ENCODE measurements around the gene SIRT1.
"Not testable (repeated sequence)": the region's sequence is repeated elsewhere in the genome, so short reads cannot be mapped to it uniquely, and the experiment has no call there.

SIRT1 gene

GRCh38 chr10:67884313-67884841, at the start of gene SIRT1:
Gene SIRT1, plus strand, starts transcription at chr10:67884656. Its CDS starts 66 bp downstream, at chr10:67884722.
- peaks cover 22% of the 10 kb centered on the region for H3K4me1 Mint-ChIP-seq (ENCODE audit: low read depth)
- H3K36me3 Mint-ChIP-seq (ENCODE audit: low read depth) = peaks cover 45% of the 10 kb centered on the region
- H3K9me3 Mint-ChIP-seq = no peaks in the 10 kb centered on the region
- peak within 1 kb of the TSS; percentile 96 for H3K27ac Mint-ChIP-seq
- H3K4me3 Mint-ChIP-seq = peak within 1 kb of the TSS; percentile 92
- H3K27me3 Mint-ChIP-seq = no peaks in the 10 kb centered on the region
- intact Hi-C loops (cut with micrococcal nuclease) = loop anchor here (1.0 to 2.0 kb wide), 2 partner anchors 20 to 36 kb away; no protein-coding TSS in a partner anchor

DNA sequence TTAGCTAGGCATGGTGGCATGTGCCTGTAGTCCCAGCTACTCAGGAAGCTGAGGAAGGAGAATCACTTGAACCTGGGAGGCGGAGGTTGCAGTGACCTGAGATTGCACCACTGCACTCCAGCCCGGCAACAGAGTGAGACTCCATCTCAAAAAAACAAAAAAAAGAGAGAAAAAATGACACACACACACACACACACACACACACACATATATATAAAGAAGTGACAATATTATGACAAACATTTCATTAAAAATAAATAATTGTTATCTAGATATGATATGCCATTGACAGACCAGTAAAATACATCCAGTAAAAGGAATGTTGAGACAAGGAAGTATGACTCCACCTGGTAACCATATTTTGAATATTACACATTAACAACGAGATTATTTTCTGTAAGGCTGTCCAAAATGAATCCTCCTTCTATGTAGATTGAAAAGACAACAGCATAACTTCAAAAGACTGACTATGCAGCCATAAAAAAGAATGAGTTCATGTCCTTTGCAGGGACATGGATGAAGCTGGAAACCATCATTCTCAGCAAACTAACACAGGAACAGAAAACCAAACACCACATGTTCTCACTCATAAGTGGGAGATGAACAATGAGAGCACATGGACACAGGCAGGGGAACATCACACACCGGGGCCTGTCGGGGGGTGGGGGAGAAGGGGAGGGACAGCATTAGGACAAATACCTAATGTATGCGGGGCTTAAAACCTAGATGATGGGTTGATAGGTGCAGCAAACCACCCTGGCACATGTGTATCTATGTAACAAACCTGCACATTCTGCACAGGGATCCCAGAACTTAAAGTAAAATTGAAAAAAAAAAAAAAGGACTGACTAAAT, 48.7 kb upstream of the SIRT1 start:
- H3K9me3 Mint-ChIP-seq; H3K4me1 Mint-ChIP-seq (ENCODE audit: low read depth); H3K36me3 Mint-ChIP-seq (ENCODE audit: low read depth); H3K4me3 Mint-ChIP-seq; H3K27me3 Mint-ChIP-seq; intact Hi-C loops (cut with micrococcal nuclease): not testable (repeated sequence)
- peak overlapping the region; percentile 51 for H3K27ac Mint-ChIP-seq

DNA sequence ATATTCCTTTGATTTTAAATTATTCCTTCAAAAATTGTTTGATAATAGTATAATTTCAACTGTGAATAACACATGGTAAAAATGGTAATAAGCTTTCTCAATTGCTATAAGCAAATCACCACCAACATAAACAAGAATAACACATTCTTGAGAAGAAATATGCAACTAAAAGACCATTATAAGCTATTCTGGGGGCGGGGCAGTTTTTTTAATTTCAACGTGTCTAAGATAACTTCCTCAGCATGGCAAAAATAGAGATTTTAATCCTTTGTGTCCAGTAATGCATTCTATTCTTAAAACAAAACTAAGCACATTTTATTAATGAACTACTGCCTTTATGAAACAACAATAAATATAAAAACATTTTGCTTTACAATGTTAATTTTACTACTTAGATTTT, 48.0 kb upstream of the SIRT1 start:
- H3K4me1 Mint-ChIP-seq (ENCODE audit: low read depth) = peaks cover 14% of the 10 kb centered on the region
- H3K27ac Mint-ChIP-seq = no peak overlapping the region
- intact Hi-C loops (cut with micrococcal nuclease) = no loop called here
- H3K4me3 Mint-ChIP-seq = no peak overlapping the region
- H3K36me3 Mint-ChIP-seq (ENCODE audit: low read depth) = no peaks in the 10 kb centered on the region
- H3K9me3 Mint-ChIP-seq = peaks cover 8% of the 10 kb centered on the region
- H3K27me3 Mint-ChIP-seq = no peaks in the 10 kb centered on the region

DNA sequence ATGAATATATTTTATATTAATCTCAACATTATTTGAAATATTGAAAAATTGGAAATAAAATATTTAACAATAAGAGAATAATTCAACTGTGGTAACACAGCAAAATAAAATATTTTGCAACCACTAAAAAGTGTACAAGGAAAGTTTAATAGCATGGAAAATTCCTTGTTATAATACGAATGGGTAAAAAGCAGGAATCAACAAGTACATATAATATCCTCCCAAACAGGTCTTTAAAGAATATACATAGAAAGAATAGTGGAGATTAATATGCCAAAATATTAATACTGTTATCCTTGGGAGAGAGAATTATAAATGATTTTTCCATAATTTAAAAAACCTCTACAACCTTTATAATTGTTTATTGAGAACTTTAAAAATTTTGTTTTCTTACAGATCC, 47.5 kb upstream of the SIRT1 start:
- no peak overlapping the region for H3K4me3 Mint-ChIP-seq
- intact Hi-C loops (cut with micrococcal nuclease) = no loop called here
- H3K36me3 Mint-ChIP-seq (ENCODE audit: low read depth) = no peaks in the 10 kb centered on the region
- H3K27ac Mint-ChIP-seq = no peak overlapping the region
- H3K27me3 Mint-ChIP-seq = no peaks in the 10 kb centered on the region
- peaks cover 13% of the 10 kb centered on the region for H3K9me3 Mint-ChIP-seq
- peaks cover 19% of the 10 kb centered on the region for H3K4me1 Mint-ChIP-seq (ENCODE audit: low read depth)

DNA sequence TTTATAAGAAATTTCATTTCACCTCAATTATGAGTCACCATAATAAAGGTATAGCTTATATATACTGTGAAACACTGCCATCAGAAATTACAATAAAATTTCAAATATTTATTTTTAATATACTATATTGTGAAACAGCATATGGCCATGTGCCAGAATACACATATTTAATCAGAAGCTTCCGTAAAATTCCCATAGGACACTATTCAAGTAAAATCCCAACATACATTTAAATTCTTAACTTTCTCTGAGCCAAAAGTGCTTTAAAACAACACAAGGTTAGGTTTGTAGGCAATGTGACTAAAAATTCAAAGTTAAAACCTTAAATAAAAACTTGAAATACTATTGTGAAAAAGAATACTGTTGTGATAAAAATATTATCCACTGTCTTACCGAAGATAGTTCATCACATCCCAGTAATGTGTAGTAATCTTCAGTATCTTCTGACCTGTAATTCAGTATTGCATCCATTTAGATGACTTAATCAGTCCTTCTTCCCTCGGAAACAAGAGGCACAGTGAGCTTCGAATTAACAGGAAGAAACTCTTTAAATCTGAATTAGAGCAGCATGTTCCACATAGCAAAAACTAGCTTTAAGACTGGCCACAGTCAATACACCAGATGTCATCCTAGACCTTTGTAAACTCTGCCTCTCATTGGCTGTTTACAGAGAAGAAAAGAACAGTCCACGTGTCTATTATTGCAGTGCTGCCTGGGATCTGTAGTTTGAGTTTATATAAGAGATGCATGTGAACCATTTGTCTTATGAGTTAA, 46.7 kb upstream of the SIRT1 start, which contains the start of gene DNAJC12:
DNAJC12 (minus strand) TSS at position 648 of the 774 bp plus-strand sequence; CDS start at position 471, 177 bp downstream.
- Mint-ChIP-seq H3K9me3 (peaks cover 15% of the 10 kb centered on the region), H3K36me3 (ENCODE audit: low read depth) (no peaks in the 10 kb centered on the region), H3K27me3 (no peaks in the 10 kb centered on the region), H3K4me3 (no peak within 1 kb of the TSS), H3K4me1 (ENCODE audit: low read depth) (peaks cover 24% of the 10 kb centered on the region), H3K27ac (no peak within 1 kb of the TSS)
- intact Hi-C loops (cut with micrococcal nuclease) = no loop called here

GRCh38 chr10:67839511-67839910, 44.9 kb upstream of the SIRT1 start:
- intact Hi-C loops (cut with micrococcal nuclease); H3K27me3 Mint-ChIP-seq; H3K27ac Mint-ChIP-seq; H3K4me3 Mint-ChIP-seq; H3K36me3 Mint-ChIP-seq (ENCODE audit: low read depth): not testable (repeated sequence)
- H3K4me1 Mint-ChIP-seq (ENCODE audit: low read depth) = peaks cover 30% of the 10 kb centered on the region
- H3K9me3 Mint-ChIP-seq = peaks cover 21% of the 10 kb centered on the region

DNA sequence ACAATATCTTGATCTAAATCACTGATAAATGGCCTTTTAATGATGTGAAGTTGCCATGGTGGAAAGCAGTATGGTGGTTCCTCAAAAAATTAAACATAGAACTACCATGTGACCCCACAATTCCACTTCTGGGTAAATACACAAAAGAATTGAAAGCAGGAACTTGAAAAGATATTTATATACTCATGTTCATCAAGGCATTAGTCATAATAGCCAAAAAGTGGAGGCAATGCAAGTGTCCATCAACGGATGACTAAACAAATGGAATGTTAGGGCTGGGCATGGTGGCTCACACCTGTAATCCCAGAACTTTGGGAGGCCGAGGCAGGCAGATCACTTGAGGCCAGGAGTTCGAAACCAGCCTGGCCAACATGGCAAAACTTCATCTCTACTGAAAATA, 44.5 kb upstream of the SIRT1 start:
- peak overlapping the region; percentile 53 for H3K27ac Mint-ChIP-seq
- H3K9me3 Mint-ChIP-seq = peaks cover 24% of the 10 kb centered on the region
- intact Hi-C loops (cut with micrococcal nuclease) = loop anchor here (5.0 kb wide), 1 partner anchor 48 kb away; no protein-coding TSS in a partner anchor
- H3K27me3 Mint-ChIP-seq = no peaks in the 10 kb centered on the region
- no peak overlapping the region for H3K4me3 Mint-ChIP-seq
- no peaks in the 10 kb centered on the region for H3K36me3 Mint-ChIP-seq (ENCODE audit: low read depth)
- peaks cover 30% of the 10 kb centered on the region for H3K4me1 Mint-ChIP-seq (ENCODE audit: low read depth)

- no peak overlapping the region for H3K4me3 Mint-ChIP-seq
- H3K27me3 Mint-ChIP-seq = no peaks in the 10 kb centered on the region
- H3K9me3 Mint-ChIP-seq = peaks cover 24% of the 10 kb centered on the region
- no peak overlapping the region for H3K27ac Mint-ChIP-seq
- H3K4me1 Mint-ChIP-seq (ENCODE audit: low read depth) = peaks cover 30% of the 10 kb centered on the region
- no peaks in the 10 kb centered on the region for H3K36me3 Mint-ChIP-seq (ENCODE audit: low read depth)
- intact Hi-C loops (cut with micrococcal nuclease) = loop anchor here (5.0 kb wide), 1 partner anchor 49 kb away; no protein-coding TSS in a partner anchor
Measured at GRCh38 chr10:67841737-67842136, 42.7 kb upstream of the SIRT1 start.

- H3K27me3 Mint-ChIP-seq = no peaks in the 10 kb centered on the region
- no peak overlapping the region for H3K27ac Mint-ChIP-seq
- intact Hi-C loops (cut with micrococcal nuclease) = loop anchor here (5.0 kb wide), 1 partner anchor 51 kb away; no protein-coding TSS in a partner anchor
- peaks cover 30% of the 10 kb centered on the region for H3K4me1 Mint-ChIP-seq (ENCODE audit: low read depth)
- H3K36me3 Mint-ChIP-seq (ENCODE audit: low read depth) = no peaks in the 10 kb centered on the region
- H3K4me3 Mint-ChIP-seq = no peak overlapping the region
- peaks cover 24% of the 10 kb centered on the region for H3K9me3 Mint-ChIP-seq
Measured at GRCh38 chr10:67843284-67843683, 41.2 kb upstream of the SIRT1 start.

DNA sequence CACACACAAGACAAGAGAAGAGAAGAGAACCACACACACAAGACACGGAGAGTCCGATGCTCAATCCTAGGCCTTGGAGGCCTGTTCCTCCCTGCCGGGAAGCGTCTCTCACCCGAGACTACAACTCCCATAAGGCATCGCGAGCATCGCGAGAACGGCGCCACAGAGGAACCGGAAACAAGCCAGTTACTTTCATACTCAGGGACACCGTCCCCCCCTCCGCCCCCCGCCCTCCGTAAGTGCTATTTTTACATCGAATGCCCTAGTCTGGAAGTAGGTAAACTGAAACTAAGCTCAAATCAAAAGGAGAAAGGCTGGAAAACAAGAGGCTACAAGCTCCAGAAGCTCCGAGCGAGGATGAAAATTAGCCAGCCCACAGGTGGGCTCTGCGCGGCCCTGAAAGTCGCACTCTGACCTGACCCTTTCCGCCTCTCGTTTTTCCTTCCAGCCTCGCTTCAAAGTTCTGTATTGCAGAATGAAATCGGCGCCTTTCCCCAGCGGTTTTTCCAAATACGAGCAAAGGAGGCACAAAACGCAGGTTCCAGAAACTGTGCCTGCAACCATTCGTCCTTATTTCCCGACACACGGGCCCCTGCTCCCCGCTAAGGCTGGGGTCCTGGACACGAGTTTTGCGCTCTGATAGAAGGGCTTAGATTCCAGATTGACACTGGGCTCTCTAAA, 35.0 kb upstream of the SIRT1 start:
- peak overlapping the region; percentile 92 for H3K27ac Mint-ChIP-seq
- intact Hi-C loops (cut with micrococcal nuclease) = loop anchor here (2.0 to 10.0 kb wide), 2 partner anchors 35 to 455 kb away; partner anchors contain the start of gene SIRT1
- H3K36me3 Mint-ChIP-seq (ENCODE audit: low read depth) = peaks cover 7% of the 10 kb centered on the region
- H3K27me3 Mint-ChIP-seq = no peaks in the 10 kb centered on the region
- H3K4me3 Mint-ChIP-seq = peak overlapping the region; percentile 80
- peaks cover 3% of the 10 kb centered on the region for H3K9me3 Mint-ChIP-seq
- H3K4me1 Mint-ChIP-seq (ENCODE audit: low read depth) = peaks cover 6% of the 10 kb centered on the region

DNA sequence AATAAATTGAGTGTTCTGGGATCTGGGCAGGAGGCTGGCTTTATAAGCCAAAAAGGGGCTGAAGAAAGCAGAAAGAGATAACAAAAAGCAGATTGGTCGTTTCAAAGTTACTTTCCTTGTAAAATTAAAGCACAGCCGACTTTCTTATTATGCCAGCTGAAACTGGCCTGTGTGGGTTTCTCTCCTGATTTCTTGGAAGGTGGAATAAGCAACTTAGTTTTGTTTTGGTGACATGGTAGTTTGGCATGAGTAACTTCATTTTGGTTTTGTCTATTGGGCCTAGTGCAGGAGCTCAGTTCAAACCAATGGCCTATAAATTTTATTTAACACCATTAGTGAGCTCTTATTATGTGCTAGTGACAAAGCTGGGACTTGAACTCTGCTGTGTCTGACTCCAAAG, 33.3 kb upstream of the SIRT1 start:
- Mint-ChIP-seq H3K27me3 (no peaks in the 10 kb centered on the region), H3K9me3 (no peaks in the 10 kb centered on the region), H3K27ac (no peak overlapping the region), H3K36me3 (ENCODE audit: low read depth) (peaks cover 7% of the 10 kb centered on the region), H3K4me3 (no peak overlapping the region), H3K4me1 (ENCODE audit: low read depth) (peaks cover 11% of the 10 kb centered on the region)
- intact Hi-C loops (cut with micrococcal nuclease) = loop anchor here (10.0 kb wide), 1 partner anchor 454 kb away; no protein-coding TSS in a partner anchor

- H3K9me3 Mint-ChIP-seq = no peaks in the 10 kb centered on the region
- H3K36me3 Mint-ChIP-seq (ENCODE audit: low read depth) = peaks cover 7% of the 10 kb centered on the region
- no peak overlapping the region for H3K4me3 Mint-ChIP-seq
- H3K4me1 Mint-ChIP-seq (ENCODE audit: low read depth) = peaks cover 11% of the 10 kb centered on the region
- no peak overlapping the region for H3K27ac Mint-ChIP-seq
- no peaks in the 10 kb centered on the region for H3K27me3 Mint-ChIP-seq
- intact Hi-C loops (cut with micrococcal nuclease) = loop anchor here (10.0 kb wide), 1 partner anchor 452 kb away; no protein-coding TSS in a partner anchor
Measured at GRCh38 chr10:67852761-67853160, 31.7 kb upstream of the SIRT1 start.

DNA sequence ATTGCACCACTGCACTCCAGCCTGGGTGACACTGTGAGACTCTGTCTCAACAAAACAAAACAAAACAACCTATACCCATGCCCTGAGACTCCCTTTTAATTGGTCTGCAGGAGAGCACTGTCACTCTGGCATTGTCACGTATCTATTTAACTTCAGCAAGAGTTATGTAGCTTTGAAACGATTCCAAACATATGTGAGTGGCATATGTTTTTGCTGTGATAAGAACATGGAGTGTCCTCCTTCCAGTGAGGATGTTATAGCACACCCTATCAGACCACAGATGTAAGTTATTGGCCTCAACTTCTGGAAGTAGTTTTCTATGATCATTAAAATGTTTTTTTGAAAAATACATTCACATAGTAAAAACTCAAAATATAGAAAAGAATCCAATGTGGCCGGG, 30.9 kb upstream of the SIRT1 start:
- intact Hi-C loops (cut with micrococcal nuclease) = loop anchor here (10.0 kb wide), 1 partner anchor 451 kb away; no protein-coding TSS in a partner anchor

More for the DNA sequence above, 30.9 kb upstream of the SIRT1 start:
- Mint-ChIP-seq H3K36me3 (ENCODE audit: low read depth) (peaks cover 7% of the 10 kb centered on the region), H3K4me1 (ENCODE audit: low read depth) (peaks cover 11% of the 10 kb centered on the region), H3K9me3 (no peaks in the 10 kb centered on the region), H3K4me3 (no peak overlapping the region), H3K27ac (no peak overlapping the region), H3K27me3 (no peaks in the 10 kb centered on the region)
